ENCODE data around the gene TRIM61. TPM values are rescaled to one million over a fixed set of nuclear protein-coding genes. Genes with fewer than 3 reads are reported as not detected.

The TRIM61 gene
- total RNA-seq, 4 donors from 2014 or later = 0.66 to 1.5 (median 1.0) TPM; not detected in 1

DNA sequence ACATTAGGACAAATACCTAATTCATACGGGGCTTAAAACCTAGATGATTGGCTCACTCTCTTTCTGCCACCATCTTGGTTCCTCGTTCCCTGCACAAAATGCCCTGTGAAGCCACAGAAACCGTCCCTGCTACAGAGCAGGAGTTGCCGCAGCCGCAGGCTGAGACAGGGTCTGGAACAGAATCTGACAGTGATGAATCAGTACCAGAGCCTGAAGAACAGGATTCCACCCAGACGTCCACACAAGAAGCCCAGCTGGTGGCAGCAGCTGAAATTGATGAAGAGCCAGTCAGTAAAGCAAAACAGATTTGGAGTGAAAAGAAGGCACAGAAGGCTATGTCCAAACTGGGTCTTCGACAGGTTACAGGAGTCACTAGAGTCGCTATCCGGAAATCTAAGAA lies 34.3 kb downstream of the TRIM61 start:
- TF ChIP-seq CTCF (IDR thresholded peaks at IDR 0.05; ENCODE audit: low read depth) = no peak

DNA sequence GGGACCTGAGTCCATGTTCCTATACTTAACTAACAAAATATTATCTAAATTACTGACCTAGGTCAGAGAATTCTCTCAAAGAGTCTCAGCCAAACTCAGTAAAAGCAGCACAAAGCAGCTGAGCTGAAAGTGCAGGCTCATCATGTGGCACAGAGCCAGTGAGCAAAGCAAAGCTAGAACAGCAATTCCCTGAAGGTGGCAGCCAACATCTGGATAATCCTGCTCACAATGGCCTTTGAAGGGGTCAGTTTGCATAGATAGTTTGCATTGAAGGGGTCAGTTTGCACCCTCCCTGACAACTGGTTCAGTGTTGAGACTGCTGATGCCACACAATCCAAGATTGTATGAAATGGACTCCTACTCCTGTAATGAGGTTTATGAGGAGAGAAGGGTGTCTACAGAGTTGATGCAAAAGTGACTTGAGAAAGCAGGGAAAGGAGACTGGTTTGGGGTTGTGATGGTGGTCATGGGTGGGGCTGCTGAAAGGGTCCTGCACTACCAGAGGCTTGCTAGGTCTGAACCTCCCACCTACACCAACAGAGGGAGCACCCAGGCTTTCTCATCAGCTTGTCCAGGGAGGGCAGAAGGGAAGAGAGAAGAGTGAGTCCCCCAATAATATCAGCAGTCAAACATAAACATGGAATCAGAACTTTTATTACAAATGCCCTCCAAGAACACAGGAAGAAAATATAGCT lies 39.7 kb downstream of the TRIM61 start:
- TF ChIP-seq CTCF (IDR thresholded peaks at IDR 0.05; ENCODE audit: low read depth) = no peak

DNA sequence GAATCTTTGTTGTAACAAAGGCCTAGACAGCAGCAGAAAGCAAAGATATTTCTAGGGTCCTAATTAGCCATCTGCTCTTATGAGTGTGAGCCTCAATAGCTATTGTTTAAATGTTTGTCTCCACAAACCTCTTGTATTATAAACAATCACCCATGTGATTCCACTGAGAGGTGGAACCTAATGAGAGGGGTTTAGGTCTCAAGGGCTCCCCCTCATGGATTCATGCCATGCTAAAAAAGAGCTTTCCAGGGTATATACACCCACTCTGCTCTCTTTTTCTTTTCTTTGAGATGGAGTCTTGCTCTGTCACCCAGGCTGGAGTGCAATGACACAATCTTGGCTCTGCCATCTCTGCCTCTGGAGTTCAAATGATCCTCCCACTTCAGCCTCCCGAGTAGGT lies 42.1 kb downstream of the TRIM61 start:
- TF ChIP-seq CTCF (IDR thresholded peaks at IDR 0.05; ENCODE audit: low read depth) = no peak

GRCh38 chr4:164933244-164933643 lies 44.2 kb downstream of the TRIM61 start:
- no peak for TF ChIP-seq CTCF (IDR thresholded peaks at IDR 0.05; ENCODE audit: low read depth)

DNA sequence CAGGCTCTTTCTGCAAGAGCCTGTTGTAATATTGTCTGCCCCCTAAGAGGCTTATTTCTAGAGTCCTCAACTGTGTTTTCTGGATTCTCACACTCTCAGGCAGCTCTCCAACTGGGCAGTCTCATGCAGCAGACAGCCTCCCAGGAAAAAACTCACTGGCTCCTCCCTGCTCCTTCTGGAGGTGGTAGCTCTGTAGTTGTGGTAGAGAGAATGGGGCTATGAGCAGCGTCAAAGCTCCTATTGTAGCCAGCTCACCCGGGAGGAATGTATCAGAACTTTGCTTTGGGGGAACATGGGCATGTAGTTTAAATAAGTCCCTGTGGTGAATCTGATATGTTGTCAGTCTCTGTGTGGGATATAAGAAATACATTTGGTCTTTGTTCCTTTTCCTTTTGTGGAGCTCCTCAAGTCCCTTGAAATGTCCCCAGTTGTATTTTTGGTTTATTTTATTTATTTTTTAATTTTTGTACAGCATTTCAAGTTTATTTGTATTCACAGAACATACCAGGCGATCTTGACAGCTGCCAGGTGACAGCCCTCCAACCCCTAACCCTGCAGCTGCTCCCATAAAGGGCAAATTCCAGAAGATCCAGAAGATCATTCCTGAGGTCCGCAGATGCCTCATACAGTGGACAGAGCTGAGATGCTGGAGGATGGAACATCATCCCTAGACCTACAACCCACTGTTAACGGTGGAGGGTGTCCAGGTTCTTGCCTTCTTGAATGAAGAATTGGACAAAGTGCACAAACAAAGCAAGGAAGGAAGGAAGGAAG lies 45.7 kb downstream of the TRIM61 start:
- TF ChIP-seq CTCF (IDR thresholded peaks at IDR 0.05; ENCODE audit: low read depth) = no peak

DNA sequence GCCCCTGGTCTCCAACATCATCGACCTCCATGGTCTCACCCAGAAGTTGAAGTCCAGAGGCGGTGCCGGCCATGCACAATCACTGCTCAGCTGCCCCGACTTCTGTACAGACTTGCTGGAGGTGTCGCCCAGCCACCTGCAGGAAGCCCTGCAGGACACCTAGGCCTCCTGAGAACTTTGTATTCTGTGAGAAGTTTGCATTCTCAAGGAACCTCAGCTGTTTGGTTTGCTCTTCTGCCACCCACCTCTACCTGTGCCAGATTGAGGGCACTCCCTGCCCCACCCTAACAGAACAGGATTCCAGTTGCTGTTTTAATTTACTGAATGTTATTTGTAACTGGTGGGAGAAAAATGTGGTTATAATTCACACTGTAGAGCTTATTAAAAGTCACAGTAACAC lies 46.8 kb downstream of the TRIM61 start:
- no peak for TF ChIP-seq CTCF (IDR thresholded peaks at IDR 0.05; ENCODE audit: low read depth)

DNA sequence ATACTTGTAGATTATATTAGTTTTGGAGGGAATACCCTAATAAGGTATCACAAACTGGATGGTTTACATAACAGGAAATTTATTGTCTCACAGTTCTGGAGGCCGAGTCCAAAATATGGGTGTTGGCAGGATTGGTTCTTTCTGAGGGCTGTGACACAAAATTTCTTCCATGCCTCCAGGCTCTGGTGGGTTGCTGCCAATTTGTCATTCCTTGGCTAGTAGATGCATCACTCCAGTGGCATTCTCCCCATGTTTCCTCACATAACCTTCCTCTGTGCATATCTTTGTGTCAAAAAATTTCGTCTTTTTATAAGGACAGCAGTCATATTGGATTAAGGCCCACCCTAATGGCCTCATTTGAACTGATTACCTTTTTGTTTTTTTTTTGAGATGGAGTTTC lies 51.2 kb downstream of the TRIM61 start:
- TF ChIP-seq CTCF (IDR thresholded peaks at IDR 0.05; ENCODE audit: low read depth) = no peak
